ENCODE measurements around the gene TAS1R3.

DNA sequence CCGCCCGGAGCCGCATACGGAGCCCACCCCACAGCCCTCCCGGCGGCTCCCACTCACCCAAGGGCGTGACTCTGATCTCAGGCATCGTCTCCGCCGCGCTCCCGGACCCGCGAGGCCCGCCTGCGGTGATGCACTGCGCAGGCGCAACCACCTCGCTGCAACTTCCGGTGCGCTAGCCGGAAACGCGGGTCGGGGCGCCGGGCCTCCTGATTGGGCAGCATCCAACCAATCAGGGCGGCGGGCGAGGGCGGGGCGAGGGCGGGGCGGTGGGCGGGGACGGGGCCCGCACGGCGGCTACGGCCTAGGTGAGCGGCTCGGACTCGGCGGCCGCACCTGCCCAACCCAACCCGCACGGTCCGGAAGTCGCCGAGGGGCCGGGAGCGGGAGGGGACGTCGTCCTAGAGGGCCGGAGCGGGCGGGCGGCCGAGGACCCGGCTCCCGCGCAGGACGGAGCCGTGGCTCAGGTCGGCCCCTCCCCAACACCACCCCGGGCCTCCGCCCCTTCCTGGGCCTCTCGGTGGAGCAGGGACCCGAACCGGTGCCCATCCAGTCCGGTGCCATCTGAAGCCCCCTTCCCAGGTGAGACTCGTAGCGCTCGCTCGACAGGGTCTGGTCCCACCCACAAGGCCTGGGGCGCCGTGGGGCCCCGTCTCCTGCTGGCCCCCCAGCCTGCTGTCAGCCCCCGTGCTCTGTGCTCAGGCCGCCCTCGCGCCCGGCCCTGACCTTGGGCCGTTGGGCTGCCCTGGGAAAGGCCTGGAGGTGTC is 6.4 kb upstream of the TAS1R3 start, which contains the start of the genes CPTP and INTS11:
- TF ChIP-seq USF1 (IDR thresholded peaks at IDR 0.05; ENCODE audit: borderline replicate concordance, extremely low read length, insufficient read depth, low read depth, low read length) (no peak), CTCF (IDR thresholded peaks at IDR 0.05 in 2 of 3, conservative IDR thresholded peaks at IDR 0.05 in 1 of 3; ENCODE audit: control insufficient read depth in 2 of 3, extremely low read depth in 1 of 3, insufficient read depth in 1 of 3, low read depth in 3 of 3, low read length in 3 of 3) (no peak), EZH2 (IDR thresholded peaks at IDR 0.05; ENCODE audit: borderline replicate concordance, control insufficient read depth, low read depth, low read length) (no peak), FOXM1 (IDR thresholded peaks at IDR 0.05; ENCODE audit: low read depth, low read length) (no peak), BHLHE40 (IDR thresholded peaks at IDR 0.05; ENCODE audit: borderline replicate concordance in 1 of 2, low read depth in 2 of 2, low read length in 1 of 2) (peak in 1 of 2 experiments; percentile 57; a peak in 1 of 4 replicates), YBX1 (IDR thresholded peaks at IDR 0.05) (no peak)
- TF ChIP-seq, protein P1, sequence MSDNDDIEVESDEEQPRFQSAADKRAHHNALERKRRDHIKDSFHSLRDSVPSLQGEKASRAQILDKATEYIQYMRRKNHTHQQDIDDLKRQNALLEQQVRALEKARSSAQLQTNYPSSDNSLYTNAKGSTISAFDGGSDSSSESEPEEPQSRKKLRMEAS (IDR thresholded peaks at IDR 0.05; ENCODE audit: low read depth, low read length), result no peak; the same call in 1 of the 2 replicates

Data from GM12878 (cell line).